ENCODE results near the gene CTU2. TPM values are rescaled to one million over a fixed set of nuclear protein-coding genes. Genes with fewer than 3 reads are reported as not detected.
A peak's percentile ranks its signal among the peaks of the same experiment; 100 is the strongest.

CTU2 gene
- total and polyA plus RNA-seq, 7 experiments from 2014 or later = 13.0 to 43.3 (median 26.1) TPM

DNA sequence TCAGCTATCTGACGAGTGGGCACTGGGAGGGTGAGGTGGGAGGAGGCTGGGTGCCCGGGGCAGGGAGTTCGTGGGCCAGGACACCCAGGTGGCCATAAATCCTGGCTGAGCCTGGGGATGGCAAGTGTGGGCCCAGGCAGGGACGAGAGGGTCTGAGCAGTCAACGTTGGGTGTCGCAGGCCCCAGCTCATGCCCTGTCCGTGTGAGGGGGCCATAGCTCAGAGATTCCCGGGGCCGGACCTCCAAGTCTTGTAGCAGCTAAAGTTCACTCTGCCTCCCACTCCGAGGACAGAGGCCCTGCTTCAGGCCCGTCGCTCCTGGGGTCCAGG lies 34.4 kb downstream of the CTU2 start:
- ChIA-PET CTCF (interaction anchor here (1.0 to 1.2 kb wide), 2 partner anchors 40 to 117 kb away, joined by 4 to 5 read pairs; no protein-coding TSS in a partner anchor), POLR2A (interaction anchor here (1.0 kb wide), 1 partner anchor 71 kb away, joined by 3 read pairs; the partner anchor contains the start of gene APRT)
- H3K9me3 ChIP-seq (ENCODE audit: control insufficient read depth in 2 of 3, low read length in 3 of 3) = no peaks in the 10 kb centered on the region
- no peak overlapping the region for H3K4me3 ChIP-seq (ENCODE audit: low read length)
- H3K27ac Mint-ChIP-seq = no peak overlapping the region
- H3K9me3 Mint-ChIP-seq = no peaks in the 10 kb centered on the region
- peaks cover 4 to 29% (median 9%) of the 10 kb centered on the region in 7 donors for H3K4me1 Mint-ChIP-seq
- ATAC-seq = no peak
- H3K36me3 ChIP-seq (ENCODE audit: control insufficient read depth in 2 of 3, insufficient read depth in 3 of 3, low read length in 3 of 3) = peaks cover 0 to 22% (median 0%) of the 10 kb centered on the region in 3 experiments
- no peaks in the 10 kb centered on the region for H3K27me3 ChIP-seq (ENCODE audit: control insufficient read depth in 2 of 2, insufficient read depth in 2 of 2, low read length in 2 of 2)
- H3K27ac ChIP-seq (ENCODE audit: low read depth, low read length) = no peak overlapping the region
- H3K36me3 Mint-ChIP-seq = peaks cover 0 to 2% (median 0%) of the 10 kb centered on the region in 5 donors
- no peak overlapping the region for H3K4me3 Mint-ChIP-seq
- intact Hi-C loops (cut with micrococcal nuclease) = no loop called here
- DNase-seq = no peak
- H3K4me1 ChIP-seq (ENCODE audit: control insufficient read depth in 2 of 2, insufficient read depth in 2 of 2, low read length in 2 of 2) = peaks cover 22 to 31% of the 10 kb centered on the region in 2 donors
- no peaks in the 10 kb centered on the region for H3K27me3 Mint-ChIP-seq

DNA sequence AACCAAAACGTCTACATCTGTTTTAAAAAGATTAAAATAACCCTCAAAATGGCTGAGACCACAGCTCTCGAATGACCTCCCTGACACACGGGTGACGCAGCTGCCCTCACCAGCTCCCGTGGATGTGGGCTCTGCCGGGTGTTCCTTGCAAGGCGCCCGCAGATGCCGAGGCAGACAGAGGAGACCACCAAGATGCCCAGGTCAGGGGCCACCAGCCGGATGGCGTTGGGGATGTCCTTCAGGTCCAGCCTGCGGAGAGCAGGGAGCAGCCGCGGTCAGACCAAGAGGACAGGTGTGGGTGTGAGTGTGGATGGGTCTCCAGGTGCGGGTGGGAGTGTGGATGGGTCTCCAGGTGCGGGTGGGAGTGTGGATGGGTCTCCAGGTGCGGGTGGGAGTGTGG lies 35.1 kb downstream of the CTU2 start:
- DNase-seq (no peak), ATAC-seq (no peak)
- POLR2A ChIA-PET = interaction anchor here (1.0 kb wide), 1 partner anchor 71 kb away, joined by 3 read pairs; the partner anchor contains the start of gene APRT
- Histone ChIP-seq H3K27me3 (ENCODE audit: control insufficient read depth in 2 of 2, insufficient read depth in 2 of 2, low read length in 2 of 2) (no peaks in the 10 kb centered on the region), H3K36me3 (ENCODE audit: control insufficient read depth in 2 of 3, insufficient read depth in 3 of 3, low read length in 3 of 3) (peaks cover 0 to 18% (median 0%) of the 10 kb centered on the region in 3 experiments), H3K9me3 (ENCODE audit: control insufficient read depth in 2 of 3, low read length in 3 of 3) (no peaks in the 10 kb centered on the region), H3K4me1 (ENCODE audit: control insufficient read depth in 2 of 2, insufficient read depth in 2 of 2, low read length in 2 of 2) (peaks cover 24 to 36% of the 10 kb centered on the region in 2 donors), H3K27ac (ENCODE audit: low read depth, low read length) (no peak overlapping the region), H3K4me3 (ENCODE audit: low read length) (no peak overlapping the region)
- Mint-ChIP-seq H3K9me3 (no peaks in the 10 kb centered on the region), H3K4me3 (no peak overlapping the region), H3K4me1 (peaks cover 9 to 34% (median 15%) of the 10 kb centered on the region in 7 donors), H3K27ac (no peak overlapping the region), H3K27me3 (no peaks in the 10 kb centered on the region), H3K36me3 (peaks cover 0 to 2% (median 0%) of the 10 kb centered on the region in 5 donors)
- intact Hi-C loops (cut with micrococcal nuclease) = no loop called here
- CTCF ChIA-PET = interaction anchor here (1.0 to 1.2 kb wide), 2 partner anchors 40 to 117 kb away, joined by 4 to 5 read pairs; no protein-coding TSS in a partner anchor

DNA sequence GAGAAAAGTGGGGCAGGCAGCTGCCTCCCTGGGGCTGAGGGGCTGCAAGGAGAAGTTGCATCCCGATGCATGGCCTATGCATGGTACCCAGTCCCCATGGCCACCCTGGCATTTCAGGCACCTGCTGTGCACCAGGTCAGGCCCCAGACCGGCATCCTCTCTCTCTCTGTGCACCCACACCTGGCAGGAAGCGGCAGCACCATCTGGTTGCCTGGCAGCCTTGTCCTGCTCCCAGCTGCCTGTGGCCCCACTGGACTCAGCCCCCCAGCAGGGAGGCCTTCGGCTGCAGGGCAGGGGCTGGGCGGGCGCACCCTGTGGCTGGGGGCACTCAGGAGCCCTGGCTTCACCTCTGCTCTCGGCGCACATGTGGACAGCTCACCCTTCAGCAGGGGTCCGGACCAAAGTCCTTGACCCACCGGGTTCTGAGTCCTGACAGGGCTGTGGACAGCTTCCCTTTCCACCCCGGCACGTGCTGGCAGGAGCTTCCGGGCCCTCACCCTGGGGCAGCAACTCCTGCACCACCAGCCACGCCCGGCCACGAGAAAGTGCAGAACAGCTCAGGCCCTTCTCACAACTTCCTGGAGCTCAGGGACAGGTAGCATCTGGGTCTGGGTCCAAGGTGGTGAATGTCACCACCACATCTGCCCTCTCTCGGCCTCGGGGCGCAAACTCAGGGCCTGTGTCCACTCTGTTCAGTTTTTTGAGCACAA lies 36.7 kb downstream of the CTU2 start:
- CTCF ChIA-PET = interaction anchor here (0.6 to 2.6 kb wide), 10 partner anchors 18 to 114 kb away, joined by 3 to 17 read pairs (median 5); partner anchors contain the start of genes GALNS, PIEZO1 and TRAPPC2L
- no peak overlapping the region for H3K27ac Mint-ChIP-seq

DNA sequence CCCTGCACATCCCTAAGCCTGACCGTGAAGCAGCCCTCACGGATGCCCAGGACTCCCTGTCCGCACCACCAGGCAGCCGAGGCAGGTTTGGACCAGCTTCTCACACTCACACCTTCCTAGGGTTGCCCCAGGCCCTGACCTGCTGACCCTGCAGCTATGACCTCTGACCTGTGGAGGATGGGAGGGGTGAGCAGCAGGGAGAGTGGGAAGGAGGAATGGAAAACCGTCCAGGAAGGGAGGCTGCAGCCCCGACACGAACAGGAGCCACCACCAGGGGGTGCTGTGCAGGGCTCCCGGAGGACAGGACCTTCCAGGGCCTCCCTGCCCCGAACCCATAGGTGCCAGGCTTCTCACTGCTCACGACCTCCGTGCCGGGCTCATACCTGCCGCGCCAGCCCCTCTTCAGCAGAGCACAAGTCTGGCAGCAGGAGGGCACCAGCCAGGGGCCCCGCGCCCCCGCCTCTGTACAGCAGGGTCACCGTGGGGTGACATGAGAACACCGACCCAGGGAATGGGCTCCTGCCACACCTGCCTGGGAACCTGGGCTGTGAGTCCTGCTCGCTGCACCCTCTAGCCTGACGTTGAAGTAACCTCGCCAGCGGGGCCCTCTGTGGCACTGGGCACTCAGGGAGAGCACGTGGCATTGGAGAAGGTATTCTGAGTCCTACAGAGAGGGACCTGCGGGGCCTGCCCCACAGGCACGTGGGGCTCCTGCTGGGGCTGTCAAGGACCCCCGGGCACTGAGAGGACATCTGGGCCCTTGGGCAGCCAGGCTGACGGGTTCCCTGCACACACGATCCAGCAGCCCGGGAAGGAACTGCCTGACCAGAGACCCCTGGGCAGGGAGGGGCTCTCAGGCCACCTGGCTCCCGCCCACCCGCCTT lies 37.6 kb downstream of the CTU2 start:
- Mint-ChIP-seq H3K9me3 (no peaks in the 10 kb centered on the region), H3K27me3 (no peaks in the 10 kb centered on the region), H3K4me1 (peaks cover 9 to 27% (median 17%) of the 10 kb centered on the region in 7 donors), H3K36me3 (no peaks in the 10 kb centered on the region), H3K4me3 (peak overlapping the region in 3 of 10 donors; percentile 16 to 69 (median 44)), H3K27ac (peak overlapping the region in 1 of 9 donors; percentile 29)
- CTCF ChIA-PET = interaction anchor here (0.6 to 2.6 kb wide), 11 partner anchors 17 to 113 kb away, joined by 3 to 17 read pairs (median 5); partner anchors contain the start of genes GALNS, PIEZO1 and TRAPPC2L
- Histone ChIP-seq H3K9me3 (ENCODE audit: control insufficient read depth in 2 of 3, low read length in 3 of 3) (no peaks in the 10 kb centered on the region), H3K4me3 (ENCODE audit: low read length) (no peak overlapping the region), H3K27ac (ENCODE audit: low read depth, low read length) (no peak overlapping the region), H3K27me3 (ENCODE audit: control insufficient read depth in 2 of 2, insufficient read depth in 2 of 2, low read length in 2 of 2) (no peaks in the 10 kb centered on the region), H3K36me3 (ENCODE audit: control insufficient read depth in 2 of 3, insufficient read depth in 3 of 3, low read length in 3 of 3) (peaks cover 0 to 18% (median 0%) of the 10 kb centered on the region in 3 experiments), H3K4me1 (ENCODE audit: control insufficient read depth in 2 of 2, insufficient read depth in 2 of 2, low read length in 2 of 2) (peaks cover 22 to 31% of the 10 kb centered on the region in 2 donors)
- intact Hi-C loops (cut with micrococcal nuclease) = loop anchor here (1.0 to 2.0 kb wide), 4 partner anchors 41 to 473 kb away; partner anchors contain the start of genes PIEZO1 (in 1 of the 2) and ZNF778 (in 1 of the 2)
- POLR2A ChIA-PET = interaction anchor here (1.0 to 3.1 kb wide), 6 partner anchors 37 to 94 kb away, joined by 3 to 15 read pairs (median 8); partner anchors contain the start of genes APRT and PIEZO1
- DNase-seq (peak; percentile 55 to 81 (median 69)), ATAC-seq (peak; percentile 71)

More for the DNA sequence above, 36.7 kb downstream of the CTU2 start:
- H3K4me1 ChIP-seq (ENCODE audit: control insufficient read depth in 2 of 2, insufficient read depth in 2 of 2, low read length in 2 of 2) = peaks cover 22 to 31% of the 10 kb centered on the region in 2 donors
- DNase-seq = no peak
- intact Hi-C loops (cut with micrococcal nuclease) = loop anchor here in 1 of 2 donors (1.0 kb wide), 2 partner anchors 42 to 473 kb away; partner anchors contain the start of gene PIEZO1
- no peak for ATAC-seq
- Mint-ChIP-seq H3K36me3 (peaks cover 0 to 2% (median 0%) of the 10 kb centered on the region in 5 donors), H3K27me3 (no peaks in the 10 kb centered on the region), H3K9me3 (no peaks in the 10 kb centered on the region), H3K4me3 (no peak overlapping the region), H3K4me1 (peaks cover 9 to 30% (median 17%) of the 10 kb centered on the region in 7 donors)
- H3K9me3 ChIP-seq (ENCODE audit: control insufficient read depth in 2 of 3, low read length in 3 of 3) = no peaks in the 10 kb centered on the region
- no peak overlapping the region for H3K4me3 ChIP-seq (ENCODE audit: low read length)
- H3K36me3 ChIP-seq (ENCODE audit: control insufficient read depth in 2 of 3, insufficient read depth in 3 of 3, low read length in 3 of 3) = peaks cover 0 to 18% (median 0%) of the 10 kb centered on the region in 3 experiments
- no peaks in the 10 kb centered on the region for H3K27me3 ChIP-seq (ENCODE audit: control insufficient read depth in 2 of 2, insufficient read depth in 2 of 2, low read length in 2 of 2)
- H3K27ac ChIP-seq (ENCODE audit: low read depth, low read length) = no peak overlapping the region
- POLR2A ChIA-PET = interaction anchor here (1.0 to 3.1 kb wide), 6 partner anchors 38 to 93 kb away, joined by 3 to 15 read pairs (median 5); partner anchors contain the start of gene APRT

DNA sequence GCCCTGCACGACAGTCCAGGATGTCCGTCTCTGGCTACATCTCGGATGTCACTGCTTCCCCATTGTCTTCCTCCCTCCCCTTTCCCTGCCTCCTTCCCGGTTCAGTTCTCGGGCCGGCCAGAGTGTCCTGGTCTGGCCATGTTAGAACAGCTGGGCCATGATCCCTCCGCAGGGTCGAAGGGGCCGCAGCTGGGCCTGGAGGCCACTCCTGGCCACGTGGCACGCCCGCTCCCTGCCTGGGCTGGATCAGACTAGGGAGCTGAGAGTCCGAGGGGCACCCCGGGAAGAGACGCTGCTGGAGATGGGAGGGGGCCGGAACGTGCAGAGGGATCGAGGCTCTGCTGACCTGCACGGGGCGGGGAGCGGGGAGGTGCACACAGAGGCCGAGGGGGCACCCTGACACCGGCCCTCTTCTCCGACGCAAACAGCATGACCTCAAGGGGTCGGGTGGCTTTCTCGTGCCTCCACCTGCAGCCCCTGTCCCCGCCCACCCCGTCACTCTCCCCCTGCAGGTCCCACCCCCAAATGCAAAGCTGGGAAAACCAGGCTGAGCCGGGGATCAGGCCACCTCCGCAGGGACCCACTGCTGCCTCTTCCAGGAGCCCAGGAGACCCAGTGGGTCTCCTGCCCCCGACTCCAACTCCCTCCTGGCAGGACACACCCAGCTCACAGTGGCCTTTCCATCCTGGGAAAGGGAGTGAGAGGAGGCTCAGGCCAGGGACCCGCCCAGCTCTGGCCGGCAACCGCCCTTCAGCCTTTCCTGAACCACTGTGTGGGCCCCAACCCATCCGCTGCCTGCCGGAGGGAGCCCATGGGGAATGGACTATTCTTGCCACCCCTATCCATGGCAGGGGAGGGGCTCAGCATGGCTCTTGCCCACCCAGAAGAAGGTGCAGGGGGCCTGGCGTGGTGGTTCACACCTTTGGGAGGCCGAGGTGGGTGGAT lies 38.5 kb downstream of the CTU2 start:
- ATAC-seq (no peak), DNase-seq (no peak)
- Histone ChIP-seq H3K27ac (ENCODE audit: low read depth, low read length) (peak overlapping the region; percentile 18), H3K9me3 (ENCODE audit: control insufficient read depth in 2 of 3, low read length in 3 of 3) (no peaks in the 10 kb centered on the region), H3K4me1 (ENCODE audit: control insufficient read depth in 2 of 2, insufficient read depth in 2 of 2, low read length in 2 of 2) (peaks cover 22 to 31% of the 10 kb centered on the region in 2 donors), H3K36me3 (ENCODE audit: control insufficient read depth in 2 of 3, insufficient read depth in 3 of 3, low read length in 3 of 3) (peaks cover 0 to 18% (median 0%) of the 10 kb centered on the region in 3 experiments), H3K4me3 (ENCODE audit: low read length) (no peak overlapping the region), H3K27me3 (ENCODE audit: control insufficient read depth in 2 of 2, insufficient read depth in 2 of 2, low read length in 2 of 2) (no peaks in the 10 kb centered on the region)
- Mint-ChIP-seq H3K4me1 (peaks cover 9 to 27% (median 17%) of the 10 kb centered on the region in 7 donors), H3K9me3 (no peaks in the 10 kb centered on the region), H3K36me3 (no peaks in the 10 kb centered on the region), H3K27ac (peak overlapping the region in 7 of 9 donors; percentile 4 to 90 (median 77)), H3K4me3 (peak overlapping the region in 6 of 10 donors; percentile 61 to 73 (median 70)), H3K27me3 (no peaks in the 10 kb centered on the region)
- intact Hi-C loops (cut with micrococcal nuclease) = loop anchor here (1.0 to 2.0 kb wide), 5 partner anchors 8 to 472 kb away; partner anchors contain the start of genes TRAPPC2L (in 2 of the 2), PIEZO1 (in 1 of the 2) and ZNF778 (in 1 of the 2)
- ChIA-PET CTCF (interaction anchor here (0.7 to 2.6 kb wide), 9 partner anchors 8 to 356 kb away, joined by 3 to 17 read pairs (median 7); no protein-coding TSS in a partner anchor), POLR2A (interaction anchor here (0.5 to 3.5 kb wide), 14 partner anchors 8 to 473 kb away, joined by 3 to 29 read pairs (median 5); partner anchors contain the start of genes APRT, PIEZO1 and ZNF778)

All from naive thymus-derived CD4-positive, alpha-beta T cell (primary cell).